Type B pancreatic cell (in vitro differentiated cells): ENCODE data around the gene ST8SIA1. TPM values are rescaled to one million over a fixed set of nuclear protein-coding genes. Genes with fewer than 3 reads are reported as not detected.

Experiments used
- DNase-seq: peaks from one replicate; pipeline ENCODE4 v3.0.0; 2021; ENCODE audit warnings: mixed read lengths; ENCODE audit not compliant: unreplicated experiment; ENCODE audit errors: extremely low spot score
- H3K27ac Mint-ChIP-seq: 2 replicates; pipeline ENCODE4 v1.8.0; 2021; ENCODE audit warnings: mild to moderate bottlenecking, mixed read lengths
- H3K27me3 Mint-ChIP-seq: 2 replicates; pipeline ENCODE4 v1.8.0; 2021; ENCODE audit warnings: mixed read lengths
- H3K36me3 Mint-ChIP-seq: 2 replicates; pipeline ENCODE4 v1.8.0; 2021; ENCODE audit warnings: mixed read lengths
- H3K4me1 Mint-ChIP-seq: one replicate; pipeline ENCODE4 v1.8.0; 2021; ENCODE audit warnings: mixed read lengths; ENCODE audit not compliant: unreplicated experiment
- H3K4me3 Mint-ChIP-seq: 2 replicates; pipeline ENCODE4 v1.8.0; 2021; ENCODE audit warnings: mild to moderate bottlenecking, mixed read lengths
- H3K9me3 Mint-ChIP-seq: 2 replicates; pipeline ENCODE4 v1.8.0; 2021; ENCODE audit warnings: mixed read lengths
- CTCF ChIP-seq: fragments of 200-600 bp; sonication (generic); conservative IDR thresholded peaks from 2 replicates; pipeline ENCODE4 v1.5.0; 2021; ENCODE audit warnings: antibody characterized with exemption, mild to moderate bottlenecking
- total RNA-seq: library from RNA; stranded (reverse); gene quantifications from 2 replicates; pipeline ENCODE4 v1.2.1, GENCODE V29; 2021; ENCODE audit warnings: low replicate concordance

Gene ST8SIA1
- total RNA-seq, 1 donor from 2014 or later, result 6.3 TPM

GRCh38 chr12:22339691-22340090 is 5.2 kb upstream of the ST8SIA1 start:
- H3K4me3 Mint-ChIP-seq, result no peak overlapping the region
- DNase-seq, result no peak
- peaks cover 4% of the 10 kb centered on the region for H3K9me3 Mint-ChIP-seq
- no peaks in the 10 kb centered on the region for H3K36me3 Mint-ChIP-seq
- H3K27me3 Mint-ChIP-seq, result peaks cover 60% of the 10 kb centered on the region
- no peaks in the 10 kb centered on the region for H3K4me1 Mint-ChIP-seq
- TF ChIP-seq CTCF, result no peak
- no peak overlapping the region for H3K27ac Mint-ChIP-seq

GRCh38 chr12:22335794-22336166 is 1.3 kb upstream of the ST8SIA1 start:
- Mint-ChIP-seq H3K4me1 (peaks cover 7% of the 10 kb centered on the region), H3K9me3 (no peaks in the 10 kb centered on the region), H3K4me3 (peak overlapping the region; percentile 93), H3K27ac (peak overlapping the region; percentile 63), H3K27me3 (peaks cover 85% of the 10 kb centered on the region), H3K36me3 (no peaks in the 10 kb centered on the region)
- peak; percentile 59 for TF ChIP-seq CTCF
- no peak for DNase-seq

GRCh38 chr12:22333713-22334409 is 646 bp downstream of the ST8SIA1 start:
- H3K4me3 Mint-ChIP-seq, result peak overlapping the region; percentile 93
- no peak overlapping the region for H3K27ac Mint-ChIP-seq
- no peak for DNase-seq
- H3K4me1 Mint-ChIP-seq, result peaks cover 7% of the 10 kb centered on the region
- H3K9me3 Mint-ChIP-seq, result no peaks in the 10 kb centered on the region
- H3K36me3 Mint-ChIP-seq, result no peaks in the 10 kb centered on the region
- peaks cover 92% of the 10 kb centered on the region for H3K27me3 Mint-ChIP-seq
- no peak for TF ChIP-seq CTCF

- DNase-seq, result no peak
- Mint-ChIP-seq H3K4me3 (peak overlapping the region; percentile 93), H3K9me3 (no peaks in the 10 kb centered on the region), H3K36me3 (no peaks in the 10 kb centered on the region), H3K27me3 (peaks cover 94% of the 10 kb centered on the region), H3K4me1 (peaks cover 7% of the 10 kb centered on the region), H3K27ac (no peak overlapping the region)
- TF ChIP-seq CTCF, result no peak
These were observed 1.3 kb downstream of the ST8SIA1 start for GRCh38 chr12:22333186-22333712.

GRCh38 chr12:22332202-22332601 is 2.3 kb downstream of the ST8SIA1 start:
- TF ChIP-seq CTCF, result no peak
- no peak for DNase-seq
- peaks cover 95% of the 10 kb centered on the region for H3K27me3 Mint-ChIP-seq
- peak overlapping the region; percentile 93 for H3K4me3 Mint-ChIP-seq
- peaks cover 11% of the 10 kb centered on the region for H3K4me1 Mint-ChIP-seq
- H3K36me3 Mint-ChIP-seq, result no peaks in the 10 kb centered on the region
- H3K9me3 Mint-ChIP-seq, result no peaks in the 10 kb centered on the region
- no peak overlapping the region for H3K27ac Mint-ChIP-seq
